ENCODE data around the gene WDR82. TPM values are rescaled to one million over a fixed set of nuclear protein-coding genes. Genes with fewer than 3 reads are reported as not detected.

Gene WDR82
- total RNA-seq, 1 donor from 2014 or later: 74.9 TPM

DNA sequence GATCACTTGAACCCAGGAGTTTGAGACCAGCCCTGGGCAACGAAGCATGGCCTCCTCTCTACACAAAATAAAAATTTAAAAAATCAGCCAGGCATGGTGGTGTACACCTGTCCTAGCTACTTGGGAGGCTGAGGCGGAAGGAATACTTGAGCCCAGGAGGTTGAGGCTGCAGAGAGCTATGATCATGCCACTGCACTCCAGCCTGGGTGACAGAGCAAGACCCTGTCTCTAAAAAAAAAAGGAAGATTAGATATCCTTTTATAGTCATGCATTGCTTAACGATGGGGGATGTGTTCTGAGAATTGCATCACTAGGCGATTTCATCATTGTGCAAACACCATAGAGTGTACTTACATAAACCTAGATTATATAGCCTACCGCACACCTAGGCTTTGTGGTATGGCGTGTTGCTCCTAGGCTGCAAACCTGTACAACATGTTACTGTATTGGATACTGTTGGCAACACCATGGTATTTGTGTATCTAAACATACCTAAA lies 67.9 kb downstream of the WDR82 start:
- no peaks in the 10 kb centered on the region for H3K27me3 Mint-ChIP-seq (ENCODE audit: low read depth)
- DNase-seq (ENCODE audit: low spot score): no peak
- peaks cover 68% of the 10 kb centered on the region for H3K36me3 Mint-ChIP-seq (ENCODE audit: low read depth)

GRCh38 chr3:52210037-52210436 lies 68.4 kb downstream of the WDR82 start:
- no peaks in the 10 kb centered on the region for H3K27me3 Mint-ChIP-seq (ENCODE audit: low read depth)
- no peaks in the 10 kb centered on the region for H3K4me1 Mint-ChIP-seq (ENCODE audit: low read depth)
- H3K4me3 Mint-ChIP-seq (ENCODE audit: unreplicated experiment): no peak overlapping the region
- no peaks in the 10 kb centered on the region for H3K9me3 Mint-ChIP-seq (ENCODE audit: low read depth)
- H3K36me3 Mint-ChIP-seq (ENCODE audit: low read depth): peaks cover 65% of the 10 kb centered on the region
- TF ChIP-seq, protein P1, sequence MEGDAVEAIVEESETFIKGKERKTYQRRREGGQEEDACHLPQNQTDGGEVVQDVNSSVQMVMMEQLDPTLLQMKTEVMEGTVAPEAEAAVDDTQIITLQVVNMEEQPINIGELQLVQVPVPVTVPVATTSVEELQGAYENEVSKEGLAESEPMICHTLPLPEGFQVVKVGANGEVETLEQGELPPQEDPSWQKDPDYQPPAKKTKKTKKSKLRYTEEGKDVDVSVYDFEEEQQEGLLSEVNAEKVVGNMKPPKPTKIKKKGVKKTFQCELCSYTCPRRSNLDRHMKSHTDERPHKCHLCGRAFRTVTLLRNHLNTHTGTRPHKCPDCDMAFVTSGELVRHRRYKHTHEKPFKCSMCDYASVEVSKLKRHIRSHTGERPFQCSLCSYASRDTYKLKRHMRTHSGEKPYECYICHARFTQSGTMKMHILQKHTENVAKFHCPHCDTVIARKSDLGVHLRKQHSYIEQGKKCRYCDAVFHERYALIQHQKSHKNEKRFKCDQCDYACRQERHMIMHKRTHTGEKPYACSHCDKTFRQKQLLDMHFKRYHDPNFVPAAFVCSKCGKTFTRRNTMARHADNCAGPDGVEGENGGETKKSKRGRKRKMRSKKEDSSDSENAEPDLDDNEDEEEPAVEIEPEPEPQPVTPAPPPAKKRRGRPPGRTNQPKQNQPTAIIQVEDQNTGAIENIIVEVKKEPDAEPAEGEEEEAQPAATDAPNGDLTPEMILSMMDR (IDR thresholded peaks at IDR 0.05): no peak
- DNase-seq (ENCODE audit: low spot score): no peak
- H3K27ac Mint-ChIP-seq (ENCODE audit: unreplicated experiment): no peak overlapping the region

More for the DNA sequence above, 67.9 kb downstream of the WDR82 start:
- TF ChIP-seq, protein P1 (IDR thresholded peaks at IDR 0.05): no peak
- no peak overlapping the region for H3K4me3 Mint-ChIP-seq (ENCODE audit: unreplicated experiment)
- no peaks in the 10 kb centered on the region for H3K4me1 Mint-ChIP-seq (ENCODE audit: low read depth)
- no peaks in the 10 kb centered on the region for H3K9me3 Mint-ChIP-seq (ENCODE audit: low read depth)
- H3K27ac Mint-ChIP-seq (ENCODE audit: unreplicated experiment): no peak overlapping the region

DNA sequence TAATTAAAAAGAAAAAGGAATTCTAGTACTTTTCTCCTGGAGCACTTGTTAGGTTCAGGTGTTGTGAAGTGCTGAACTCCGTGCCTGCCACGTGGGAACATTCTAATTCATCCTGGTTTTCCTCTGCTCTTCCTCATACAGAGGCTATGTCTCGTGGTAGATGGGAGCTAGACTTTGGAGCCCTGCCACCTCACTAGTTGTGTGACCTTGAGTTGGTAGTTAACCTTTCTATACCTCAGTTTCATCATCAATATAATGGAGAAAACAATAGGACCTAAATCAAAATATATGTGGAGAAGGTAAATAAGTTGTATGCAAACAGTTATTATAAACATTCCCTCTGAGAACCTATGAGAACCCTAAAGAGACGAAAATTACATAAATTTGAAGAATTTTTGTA lies 69.9 kb downstream of the WDR82 start:
- no peaks in the 10 kb centered on the region for H3K27me3 Mint-ChIP-seq (ENCODE audit: low read depth)

DNA sequence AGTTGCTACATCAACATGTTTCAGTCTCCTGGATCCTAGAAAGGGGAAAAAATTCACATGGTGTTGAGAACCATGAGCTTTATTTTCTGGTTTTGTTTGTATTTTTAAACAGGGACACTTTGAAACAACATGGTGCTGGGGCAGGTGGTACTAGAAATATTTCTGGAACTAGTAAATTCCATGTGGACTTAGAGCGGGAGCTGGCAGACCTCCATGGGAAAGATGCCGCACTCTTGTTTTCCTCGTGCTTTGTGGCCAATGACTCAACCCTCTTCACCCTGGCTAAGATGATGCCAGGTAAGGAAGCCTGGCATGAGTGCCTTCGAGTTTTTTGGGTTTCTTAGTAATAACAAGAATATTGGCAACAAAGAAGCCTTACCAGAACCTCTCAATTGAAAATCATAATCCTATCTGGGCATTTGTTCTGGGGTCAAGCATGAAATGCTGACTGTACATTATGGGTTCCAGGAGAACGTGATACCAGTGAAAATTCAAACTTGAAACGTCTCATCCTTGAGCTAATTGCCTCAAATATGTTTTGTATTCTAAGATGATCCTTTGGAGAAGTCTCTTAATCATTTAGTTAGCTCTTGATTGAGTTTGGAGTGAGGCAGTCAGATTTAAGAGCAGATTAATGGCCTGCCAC lies 72.6 kb downstream of the WDR82 start:
- no peaks in the 10 kb centered on the region for H3K27me3 Mint-ChIP-seq (ENCODE audit: low read depth)
- DNase-seq (ENCODE audit: low spot score): no peak
- H3K4me1 Mint-ChIP-seq (ENCODE audit: low read depth): peaks cover 10% of the 10 kb centered on the region
- no peak overlapping the region for H3K4me3 Mint-ChIP-seq (ENCODE audit: unreplicated experiment)
- TF ChIP-seq, protein P1 (IDR thresholded peaks at IDR 0.05): no peak
- peaks cover 63% of the 10 kb centered on the region for H3K36me3 Mint-ChIP-seq (ENCODE audit: low read depth)
- H3K27ac Mint-ChIP-seq (ENCODE audit: unreplicated experiment): no peak overlapping the region
- no peaks in the 10 kb centered on the region for H3K9me3 Mint-ChIP-seq (ENCODE audit: low read depth)

More for the DNA sequence above, 69.9 kb downstream of the WDR82 start:
- no peak for DNase-seq (ENCODE audit: low spot score)
- H3K27ac Mint-ChIP-seq (ENCODE audit: unreplicated experiment): no peak overlapping the region
- peaks cover 66% of the 10 kb centered on the region for H3K36me3 Mint-ChIP-seq (ENCODE audit: low read depth)
- H3K4me3 Mint-ChIP-seq (ENCODE audit: unreplicated experiment): no peak overlapping the region
- H3K9me3 Mint-ChIP-seq (ENCODE audit: low read depth): no peaks in the 10 kb centered on the region
- TF ChIP-seq, protein P1 (IDR thresholded peaks at IDR 0.05): no peak
- H3K4me1 Mint-ChIP-seq (ENCODE audit: low read depth): no peaks in the 10 kb centered on the region

Small RNA genes within 50 kb of the gene (microRNA-seq; reads per million reads assigned to microRNA genes)
- gene MIR135A1 (ENCODE audit: borderline number of aligned reads) (not detected), gene MIRLET7G (ENCODE audit: borderline number of aligned reads) (70,409 reads per million, percentile 99 among the genes with 10 or more reads in this experiment)

Other genes starting within 250 kb of the WDR82 start
- 32.5 to 33.6 TPM (median 33.3 TPM) in 3 replicates for gene DUSP7, start 222.1 kb downstream of the WDR82 start, total RNA-seq
- 5.3 to 5.7 TPM (median 5.5 TPM) in 3 replicates for gene POC1A, start 124.2 kb downstream of the WDR82 start, total RNA-seq
- 37.5 to 39.8 TPM (median 38.3 TPM) in 3 replicates for gene ALAS1, start 80.5 kb downstream of the WDR82 start, total RNA-seq
- gene TLR9, start 53.0 kb downstream of the WDR82 start, total RNA-seq: 0.12 TPM in 1 of 3 replicates, not detected in the others
- 58.9 to 65.9 TPM (median 65.2 TPM) in 3 replicates for gene TWF2, start 39.5 kb downstream of the WDR82 start, total RNA-seq
- 14.5 to 20.8 TPM (median 20.1 TPM) in 3 replicates for gene PPM1M, start 32.9 kb downstream of the WDR82 start, total RNA-seq
- 4.8 to 9.8 TPM (median 5.0 TPM) in 3 replicates for gene GLYCTK, start 9.2 kb upstream of the WDR82 start, total RNA-seq
- 5.0 to 9.4 TPM (median 5.4 TPM) in 3 replicates for gene DNAH1, start 37.7 kb upstream of the WDR82 start, total RNA-seq
- 82.1 to 85.4 TPM (median 84.3 TPM) in 3 replicates for gene BAP1, start 131.4 kb upstream of the WDR82 start, total RNA-seq
- gene PHF7, start 132.0 kb upstream of the WDR82 start, total RNA-seq: 5.1 to 7.1 TPM (median 5.5 TPM) in 3 replicates
- 0.17 TPM in 1 of 3 replicates, not detected in the others for gene SEMA3G, start 166.5 kb upstream of the WDR82 start, total RNA-seq
- 3.3 to 13.7 TPM (median 12.7 TPM) in 3 replicates for gene TNNC1, start 175.4 kb upstream of the WDR82 start, total RNA-seq
- gene NISCH, start 177.0 kb upstream of the WDR82 start, total RNA-seq: 97.6 to 121 TPM (median 101 TPM) in 3 replicates
- gene STAB1, start 216.7 kb upstream of the WDR82 start, total RNA-seq: not detected in 3 replicates